ENCODE results near the gene ZBTB46.

The ZBTB46 gene

DNA sequence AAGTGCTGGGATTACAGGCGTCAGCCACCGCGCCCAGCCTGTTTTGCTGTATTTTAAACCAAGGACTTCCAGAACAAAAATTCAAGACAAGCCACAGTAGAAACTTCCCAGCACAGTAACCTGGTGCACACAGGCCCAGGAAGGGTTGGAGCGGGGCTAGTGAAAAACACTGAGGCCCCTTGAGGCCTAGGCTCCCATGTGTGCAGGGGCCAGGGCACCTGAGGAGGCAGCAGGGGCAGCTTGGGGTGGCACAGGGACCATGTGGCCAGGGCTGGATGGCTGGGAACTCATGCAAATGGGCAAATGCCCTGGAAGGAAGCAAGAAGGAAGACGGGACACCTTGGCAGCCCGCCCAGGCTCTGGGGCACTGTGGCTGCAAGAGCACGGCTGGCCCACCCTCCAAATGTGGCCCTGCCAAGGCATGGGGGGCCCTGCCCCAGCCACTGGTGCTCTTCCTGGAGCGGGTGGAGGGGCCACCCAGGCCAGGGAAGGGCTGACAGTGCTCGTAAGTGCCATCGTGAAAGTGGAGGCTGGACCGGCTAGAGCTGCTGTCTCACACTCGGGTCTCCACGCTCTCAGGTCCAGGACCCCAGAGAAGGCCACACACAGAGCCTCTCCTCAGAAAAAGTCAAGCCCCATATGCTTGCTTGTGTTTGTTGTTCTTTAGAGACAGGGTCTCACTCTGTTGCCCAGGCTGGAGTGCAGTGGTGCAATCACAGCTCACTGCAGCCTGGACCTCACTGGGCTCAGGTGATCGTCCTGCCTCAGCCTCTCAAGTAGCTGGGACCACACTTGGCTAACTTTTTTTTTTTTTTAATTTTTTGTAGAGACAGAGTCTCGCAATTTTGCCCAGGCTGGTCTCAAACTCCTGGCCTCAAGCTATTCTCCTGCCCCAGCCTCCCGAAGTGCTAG lies 81.2 kb downstream of the ZBTB46 start:
- Histone ChIP-seq H3K36me3 (no peaks in the 10 kb centered on the region), H3K4me1 (ENCODE audit: control insufficient read depth in 1 of 2, insufficient read depth in 1 of 2, low read depth in 1 of 2, low read length in 1 of 2) (no peaks in the 10 kb centered on the region), H3K27ac (no peak overlapping the region), H3K27me3 (peaks cover 17% of the 10 kb centered on the region), H3K4me3 (ENCODE audit: low read depth in 1 of 2, low read length in 1 of 2) (no peak overlapping the region), H3K9me3 (no peaks in the 10 kb centered on the region)
- TF ChIP-seq CTCF (IDR thresholded peaks at IDR 0.05), result no peak

DNA sequence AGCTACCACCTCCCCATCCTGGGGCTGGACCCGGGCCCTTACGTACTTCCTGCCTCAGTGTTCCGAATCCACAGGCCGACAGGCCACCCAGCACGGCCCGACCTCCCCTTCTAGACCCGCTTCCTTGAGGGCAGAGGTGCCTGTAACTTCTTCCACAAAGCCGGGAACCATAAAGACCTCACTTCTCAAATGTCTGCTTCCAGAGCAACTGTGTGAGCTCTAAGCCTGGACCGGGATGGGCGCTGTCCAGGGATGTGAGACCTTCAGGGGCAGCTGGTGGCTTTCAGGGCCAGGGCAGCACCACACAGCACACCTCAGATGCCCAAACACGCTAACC lies 82.2 kb downstream of the ZBTB46 start:
- no peak overlapping the region for H3K27ac ChIP-seq
- no peaks in the 10 kb centered on the region for H3K9me3 ChIP-seq
- H3K27me3 ChIP-seq, result peaks cover 17% of the 10 kb centered on the region
- H3K4me1 ChIP-seq (ENCODE audit: control insufficient read depth in 1 of 2, insufficient read depth in 1 of 2, low read depth in 1 of 2, low read length in 1 of 2), result no peaks in the 10 kb centered on the region
- no peak overlapping the region for H3K4me3 ChIP-seq (ENCODE audit: low read depth in 1 of 2, low read length in 1 of 2)
- no peaks in the 10 kb centered on the region for H3K36me3 ChIP-seq
- no peak for TF ChIP-seq CTCF (IDR thresholded peaks at IDR 0.05)

- Histone ChIP-seq H3K27me3 (peaks cover 17% of the 10 kb centered on the region), H3K4me3 (ENCODE audit: low read depth in 1 of 2, low read length in 1 of 2) (no peak overlapping the region), H3K27ac (no peak overlapping the region), H3K36me3 (peaks cover 5% of the 10 kb centered on the region), H3K4me1 (ENCODE audit: control insufficient read depth in 1 of 2, insufficient read depth in 1 of 2, low read depth in 1 of 2, low read length in 1 of 2) (no peaks in the 10 kb centered on the region), H3K9me3 (no peaks in the 10 kb centered on the region)
- no peak for TF ChIP-seq CTCF (IDR thresholded peaks at IDR 0.05)
Measured at GRCh38 chr20:63748070-63748933, 82.8 kb downstream of the ZBTB46 start.

DNA sequence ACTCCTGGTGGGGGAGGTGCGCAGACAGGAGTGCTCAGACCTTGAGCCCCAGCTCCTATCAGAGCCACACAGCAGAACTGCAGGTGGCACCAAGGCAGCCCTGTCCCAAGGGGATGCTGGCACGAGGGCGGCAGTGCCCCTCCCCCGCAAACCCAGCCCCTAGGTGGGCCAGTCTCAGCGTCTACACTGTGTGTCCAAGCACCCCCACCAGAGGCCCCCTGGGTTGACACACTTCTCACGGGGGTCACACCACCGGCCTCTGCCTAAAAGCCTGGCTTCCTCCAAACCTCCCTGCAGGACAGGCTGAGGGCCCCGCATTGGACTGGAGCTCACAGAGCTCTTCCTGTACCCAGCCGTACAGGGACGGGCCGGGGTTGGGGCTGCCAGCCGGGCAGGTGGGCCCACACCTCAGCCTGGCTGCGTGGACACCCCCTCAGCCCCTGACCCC lies 83.4 kb downstream of the ZBTB46 start:
- H3K36me3 ChIP-seq, result peaks cover 12% of the 10 kb centered on the region
- no peak for TF ChIP-seq CTCF (IDR thresholded peaks at IDR 0.05)

GRCh38 chr20:63746751-63747315 lies 84.2 kb downstream of the ZBTB46 start:
- no peak for TF ChIP-seq CTCF (IDR thresholded peaks at IDR 0.05)
- peaks cover 20% of the 10 kb centered on the region for H3K36me3 ChIP-seq
- H3K4me1 ChIP-seq (ENCODE audit: control insufficient read depth in 1 of 2, insufficient read depth in 1 of 2, low read depth in 1 of 2, low read length in 1 of 2), result no peaks in the 10 kb centered on the region
- H3K9me3 ChIP-seq, result no peaks in the 10 kb centered on the region
- no peak overlapping the region for H3K27ac ChIP-seq
- H3K4me3 ChIP-seq (ENCODE audit: low read depth in 1 of 2, low read length in 1 of 2), result no peak overlapping the region
- H3K27me3 ChIP-seq, result peaks cover 17% of the 10 kb centered on the region

More for the DNA sequence above, 83.4 kb downstream of the ZBTB46 start:
- Histone ChIP-seq H3K4me3 (ENCODE audit: low read depth in 1 of 2, low read length in 1 of 2) (no peak overlapping the region), H3K9me3 (no peaks in the 10 kb centered on the region), H3K27ac (no peak overlapping the region), H3K27me3 (peaks cover 17% of the 10 kb centered on the region), H3K4me1 (ENCODE audit: control insufficient read depth in 1 of 2, insufficient read depth in 1 of 2, low read depth in 1 of 2, low read length in 1 of 2) (no peaks in the 10 kb centered on the region)

Data from neutrophil (primary cell).